Astrocyte (in vitro differentiated cells and primary cell): ENCODE results near the gene ASH1L.
"Not testable (repeated sequence)": the region's sequence is repeated elsewhere in the genome, so short reads cannot be mapped to it uniquely, and the experiment has no call there.

Source experiments
- CTCF ChIP-seq: IDR thresholded peaks from 2 replicates; pipeline ENCODE4 v1.5.1; 2011; ENCODE audit warnings: low read depth, mild to moderate bottlenecking, inconsistent platforms, low read length, moderate library complexity; ENCODE audit not compliant: insufficient read depth
- EZH2 ChIP-seq: IDR thresholded peaks from 2 replicates; pipeline ENCODE4 v1.6.1; 2012; ENCODE audit warnings: mild to moderate bottlenecking, low read length, inconsistent platforms; ENCODE audit not compliant: insufficient read depth

- TF ChIP-seq CTCF, EZH2: not testable (repeated sequence)
These were observed 51.2 kb downstream of the ASH1L start for GRCh38 chr1:155511385-155511784.
